GM19452 (cell line): Measurements from ENCODE around the gene SLC2A9.
"Not testable (repeated sequence)": the region's sequence is repeated elsewhere in the genome, so short reads cannot be mapped to it uniquely, and the experiment has no call there.

ENCODE experiments used
- ATAC-seq: cut with Tn5 transposase; IDR thresholded peaks from one replicate; pipeline ENCODE4 v1.9.1; 2021; ENCODE audit not compliant: unreplicated experiment

SLC2A9 gene

DNA sequence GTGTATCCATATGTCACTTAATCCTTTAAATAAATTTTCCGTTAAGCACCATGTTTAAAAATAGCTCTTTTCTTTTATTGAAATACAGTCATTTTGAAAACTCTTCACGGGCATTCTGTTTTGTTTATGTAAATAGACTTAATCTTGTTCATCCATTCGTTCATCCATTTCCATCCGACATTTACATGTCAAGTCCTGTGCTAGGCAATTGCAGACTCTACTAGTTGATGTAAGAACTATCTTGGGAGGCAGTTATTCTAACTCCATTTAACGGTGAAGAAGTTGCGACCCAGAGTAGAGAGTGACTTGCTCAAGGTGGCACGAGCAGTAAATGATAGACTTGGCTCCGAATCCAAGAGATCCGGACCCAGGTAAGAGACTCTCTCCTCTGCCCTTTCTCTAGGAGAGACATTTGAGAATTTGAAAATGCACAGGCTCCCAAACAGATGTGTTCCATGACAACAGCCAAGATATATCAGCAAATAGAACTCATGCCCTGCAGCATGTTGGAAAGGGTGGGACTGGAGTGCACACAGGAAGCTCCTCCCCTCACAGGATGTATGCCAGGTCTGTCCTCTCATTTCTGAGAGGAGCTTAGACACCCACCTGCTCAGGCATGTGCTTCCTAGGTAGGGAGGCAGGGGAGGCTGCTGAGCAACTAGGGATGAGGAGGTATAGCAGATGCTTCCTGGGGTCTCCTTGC, 175.4 kb downstream of the SLC2A9 start:
- ATAC-seq = no peak

DNA sequence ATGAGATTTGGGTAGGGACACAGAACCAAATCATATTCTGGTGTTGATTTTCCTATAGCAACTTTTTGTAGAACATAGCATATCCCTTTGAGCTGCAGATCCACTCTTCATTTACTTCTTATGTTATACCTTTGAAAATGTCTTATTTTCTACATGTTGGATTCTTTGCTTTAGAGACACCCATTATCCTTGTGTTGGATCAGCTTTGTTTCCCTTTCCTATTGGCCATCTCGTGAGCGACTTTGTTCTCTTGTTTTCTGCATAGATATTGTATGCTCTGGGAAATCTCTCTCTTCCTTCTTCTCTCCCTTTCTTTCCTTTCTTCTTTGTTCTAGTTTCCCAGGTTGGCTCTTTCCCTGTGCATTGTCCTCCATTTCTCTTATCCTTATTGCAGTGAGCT, 180.2 kb downstream of the SLC2A9 start:
- ATAC-seq = no peak

DNA sequence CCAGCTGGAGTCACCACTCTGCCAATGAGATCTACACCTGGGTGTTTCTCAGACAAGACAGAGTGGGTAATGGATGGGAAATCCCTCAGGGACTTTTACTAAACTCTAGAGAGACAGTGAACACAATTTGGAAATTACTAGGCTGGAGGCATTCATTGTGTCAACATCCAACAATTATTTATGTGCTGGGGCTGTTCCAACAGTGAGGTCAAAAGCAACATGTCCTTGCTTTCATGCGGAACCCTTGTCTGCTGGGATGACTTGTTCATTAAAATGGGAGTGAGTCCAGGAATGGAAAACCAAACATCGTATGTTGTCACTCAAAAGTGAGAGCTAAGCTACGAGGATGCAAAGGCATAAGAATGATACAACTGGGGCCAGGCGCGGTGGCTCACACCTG, 185.9 kb downstream of the SLC2A9 start:
- ATAC-seq = no peak

DNA sequence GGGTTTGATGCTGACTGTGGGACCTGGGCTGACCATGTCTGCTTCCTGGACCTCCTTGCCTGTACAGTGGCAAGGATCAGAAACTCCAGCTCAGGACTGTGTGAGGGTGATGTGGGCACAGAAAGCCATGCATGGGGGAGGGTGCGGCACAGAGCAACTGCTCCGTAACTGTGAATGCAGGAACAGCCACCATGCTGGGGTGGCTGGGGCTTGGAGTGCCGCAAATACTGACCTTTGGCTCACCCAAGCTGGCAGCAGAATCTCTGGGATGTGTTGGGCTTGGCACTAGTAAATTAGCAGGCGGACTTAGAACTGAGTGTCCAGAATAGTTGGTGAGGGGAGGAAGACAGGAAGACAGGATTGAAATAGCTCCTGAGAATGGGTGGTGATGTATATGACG, 187.9 kb downstream of the SLC2A9 start:
- no peak for ATAC-seq

DNA sequence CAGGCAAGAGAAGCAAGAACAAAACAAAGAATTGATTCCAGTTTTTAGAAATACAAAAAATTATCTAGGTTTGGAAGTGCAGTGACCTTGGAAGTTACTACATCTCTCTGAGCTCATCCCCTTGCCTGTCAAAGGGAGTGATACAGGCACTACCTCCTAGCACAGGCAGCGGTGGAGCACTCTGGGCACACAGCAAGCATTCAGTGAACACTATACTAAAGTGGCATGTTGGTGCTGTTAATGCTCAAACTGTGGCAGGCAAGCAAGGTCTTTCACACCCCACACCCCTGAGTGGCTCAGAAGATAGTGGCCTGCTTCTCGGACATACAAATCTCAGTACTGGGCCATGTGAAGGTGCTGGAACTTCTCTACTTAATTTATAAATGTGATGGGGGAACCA, 188.7 kb downstream of the SLC2A9 start:
- ATAC-seq = no peak

DNA sequence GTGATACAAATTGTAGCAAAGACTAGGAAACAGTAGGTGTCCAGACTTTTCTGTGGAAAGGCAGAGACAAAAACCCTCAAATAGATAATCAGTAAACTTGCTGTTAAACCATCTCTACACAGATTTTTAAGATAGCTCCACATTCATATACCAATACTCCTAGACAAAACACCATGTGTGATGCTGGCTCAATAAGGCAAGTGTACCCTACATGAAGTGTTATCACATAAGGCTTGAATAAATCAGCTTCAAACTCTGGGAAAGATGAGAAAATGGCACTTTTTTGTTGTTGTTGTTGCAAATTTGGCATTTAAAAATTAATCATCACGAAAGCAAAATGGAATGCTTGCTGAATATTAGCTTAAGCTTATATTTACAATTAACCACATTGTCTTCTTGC, 194.7 kb downstream of the SLC2A9 start:
- no peak for ATAC-seq

DNA sequence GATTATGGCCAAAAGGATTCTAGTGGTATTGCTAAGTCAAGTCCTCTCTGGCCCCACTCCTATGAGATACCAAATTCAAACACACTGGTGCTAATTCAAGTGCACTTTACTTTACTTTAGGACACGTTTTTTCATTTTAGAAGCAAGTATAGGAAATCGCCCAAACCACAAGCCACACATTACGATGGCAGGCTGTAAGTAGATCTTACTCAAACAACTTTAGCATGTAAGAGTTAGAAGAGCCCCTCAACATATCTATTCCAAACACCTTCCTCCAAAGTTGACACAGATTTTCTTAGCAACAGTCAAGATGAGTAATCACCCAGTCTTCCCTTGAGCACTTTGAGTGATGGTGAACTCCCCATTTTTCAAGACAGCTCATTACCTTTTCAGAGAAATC, 196.2 kb downstream of the SLC2A9 start:
- ATAC-seq = no peak

DNA sequence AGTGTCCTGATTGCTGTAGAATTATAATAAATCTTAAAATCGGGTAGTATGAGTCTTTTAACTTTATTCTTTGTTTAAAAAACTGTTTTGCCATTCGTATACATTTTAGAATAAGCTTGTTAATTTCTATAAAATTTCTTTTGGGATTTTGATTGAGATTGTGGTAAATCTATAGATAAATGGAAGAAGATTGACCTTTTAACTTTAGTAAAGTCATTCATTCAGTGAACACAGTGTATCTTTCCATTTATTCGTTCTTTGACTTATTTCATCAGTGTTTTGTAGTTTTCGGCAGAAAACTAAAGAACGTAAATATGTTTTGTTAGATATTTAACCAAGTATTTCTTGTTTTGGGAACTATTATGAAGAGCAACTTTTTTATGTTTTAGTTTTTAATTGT, 201.0 kb downstream of the SLC2A9 start:
- ATAC-seq = no peak

DNA sequence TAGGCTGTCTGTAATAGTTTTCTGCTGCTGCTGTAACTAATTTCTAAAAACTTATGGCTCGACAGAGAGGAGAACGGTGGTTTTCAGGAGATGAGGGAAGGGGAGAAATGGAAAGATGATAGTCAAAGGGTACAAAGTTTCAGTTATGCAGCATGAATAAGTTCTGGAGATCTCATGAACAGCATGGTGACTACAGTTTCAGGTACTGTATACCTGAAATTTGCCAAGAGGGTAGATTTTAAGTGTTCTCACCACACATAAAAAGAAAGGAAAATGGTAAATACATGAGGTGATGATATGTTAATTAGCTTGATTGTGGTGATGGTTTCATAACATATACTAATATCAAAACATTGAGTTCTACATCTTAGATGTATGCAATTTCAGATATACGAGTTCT, 205.0 kb downstream of the SLC2A9 start:
- no peak for ATAC-seq

DNA sequence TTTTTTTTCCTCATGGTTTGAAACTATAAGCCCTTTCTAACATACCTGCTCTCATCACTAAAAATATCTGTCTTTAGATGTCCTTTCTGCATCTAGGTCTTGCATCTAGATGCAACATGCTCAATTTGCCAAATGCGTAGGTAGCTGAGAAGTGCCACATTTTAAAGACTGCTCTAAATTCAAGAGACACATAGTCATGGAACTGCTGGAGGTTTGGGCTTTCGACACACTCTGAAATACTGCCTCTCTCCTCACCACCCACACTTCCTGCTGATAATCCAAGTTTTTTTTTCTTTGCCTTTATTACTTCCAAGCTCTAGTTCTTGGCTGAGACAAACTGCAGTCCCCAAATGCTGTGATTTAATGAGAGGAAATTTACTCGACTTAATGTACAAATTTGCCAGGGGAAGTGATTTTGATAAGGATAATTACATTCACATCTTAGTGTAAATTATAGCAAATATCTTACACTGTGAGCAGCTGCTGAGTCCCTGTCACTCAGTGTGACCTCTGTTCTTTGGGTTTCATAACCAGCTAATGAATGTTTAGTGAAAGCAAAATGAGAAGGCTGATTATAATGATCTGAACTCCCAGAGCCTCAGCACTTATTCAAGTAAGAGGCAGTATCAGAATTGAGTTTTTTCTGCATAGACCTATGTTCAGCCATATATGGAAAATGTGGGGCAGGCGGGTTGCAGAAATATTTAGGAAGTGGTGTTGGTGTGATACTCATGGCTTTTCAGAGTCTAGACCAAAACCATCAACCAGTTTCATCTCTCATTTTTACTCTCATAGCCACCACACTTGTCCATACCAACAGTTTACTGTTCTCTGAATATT, 208.6 kb downstream of the SLC2A9 start:
- ATAC-seq = peak; percentile 92

DNA sequence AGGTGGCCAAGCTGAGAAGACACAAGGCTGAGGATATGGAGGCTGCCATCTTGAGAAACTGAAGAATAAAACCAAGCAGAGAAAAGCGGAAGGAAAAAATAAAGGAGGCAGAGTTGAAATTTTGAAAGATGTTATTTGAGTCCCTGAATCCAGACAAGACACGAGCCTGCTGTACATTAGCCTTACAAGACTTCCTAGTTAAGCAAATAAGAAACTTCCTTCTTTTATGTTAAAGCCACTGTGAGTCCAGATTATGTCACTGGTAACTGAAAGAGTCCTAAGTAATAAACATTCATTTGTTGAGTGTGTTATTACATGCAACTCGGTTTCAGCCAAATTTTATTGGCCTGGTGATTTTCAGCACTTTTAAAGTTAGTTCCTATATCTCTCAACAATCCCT, 209.5 kb downstream of the SLC2A9 start:
- no peak for ATAC-seq

DNA sequence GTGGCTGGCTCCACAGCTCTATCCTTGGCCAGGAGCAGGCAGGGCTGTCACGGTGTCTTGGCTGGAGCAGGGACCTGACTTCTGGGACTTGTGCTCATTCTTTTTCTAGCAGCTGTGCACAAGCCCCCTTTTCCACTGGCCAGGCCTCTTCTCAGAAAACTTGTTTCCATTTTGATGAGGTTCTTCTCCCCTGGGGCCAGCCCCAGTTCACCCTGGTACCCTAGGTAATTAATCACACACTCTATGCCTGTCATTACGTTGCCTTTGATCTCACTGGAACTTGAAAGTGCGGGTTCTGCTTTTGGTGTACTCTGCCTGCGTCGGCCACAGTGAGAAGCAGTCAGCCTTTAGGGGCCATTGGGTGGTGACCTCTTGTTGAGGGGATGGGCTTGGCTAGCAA, 213.2 kb downstream of the SLC2A9 start:
- ATAC-seq = no peak

DNA sequence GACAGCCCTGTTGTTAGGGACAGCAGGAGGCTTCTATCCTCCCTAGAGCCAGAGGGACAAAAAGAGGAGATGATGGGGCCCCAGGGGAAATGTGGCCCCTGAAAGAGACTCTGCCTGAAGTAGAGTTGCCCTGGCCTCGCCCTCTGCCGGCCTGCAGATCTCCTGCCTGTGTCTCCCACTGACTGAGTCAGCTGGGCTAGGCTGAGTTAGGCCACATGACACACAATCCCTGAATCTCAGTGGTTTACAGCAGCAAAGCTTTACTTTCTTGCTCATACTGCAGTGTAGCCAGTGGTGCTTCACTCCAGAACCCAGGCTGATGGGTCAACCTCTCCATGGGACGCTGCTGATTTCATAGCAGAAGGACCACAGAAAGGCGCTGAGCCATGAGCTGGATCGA, 216.4 kb downstream of the SLC2A9 start:
- ATAC-seq = no peak

DNA sequence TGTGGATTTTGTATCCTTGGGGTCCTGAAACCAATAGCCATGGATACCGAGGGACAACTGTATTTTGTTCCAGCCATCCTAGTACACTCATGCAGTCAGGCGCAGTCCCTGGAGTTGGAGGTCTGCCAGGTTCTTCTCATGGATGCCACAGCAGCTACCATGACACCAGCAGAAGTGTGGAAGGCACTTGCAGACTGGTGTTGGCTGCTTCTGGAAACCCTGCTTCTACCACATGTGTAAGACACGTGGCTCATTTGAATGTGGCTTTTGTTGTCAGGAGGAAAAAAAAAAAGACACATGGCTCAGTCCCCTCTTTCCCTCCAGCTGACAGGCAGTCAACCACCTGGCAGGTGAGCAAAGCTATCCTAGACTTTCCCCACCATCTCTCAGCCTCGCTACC, 220.4 kb downstream of the SLC2A9 start:
- no peak for ATAC-seq

DNA sequence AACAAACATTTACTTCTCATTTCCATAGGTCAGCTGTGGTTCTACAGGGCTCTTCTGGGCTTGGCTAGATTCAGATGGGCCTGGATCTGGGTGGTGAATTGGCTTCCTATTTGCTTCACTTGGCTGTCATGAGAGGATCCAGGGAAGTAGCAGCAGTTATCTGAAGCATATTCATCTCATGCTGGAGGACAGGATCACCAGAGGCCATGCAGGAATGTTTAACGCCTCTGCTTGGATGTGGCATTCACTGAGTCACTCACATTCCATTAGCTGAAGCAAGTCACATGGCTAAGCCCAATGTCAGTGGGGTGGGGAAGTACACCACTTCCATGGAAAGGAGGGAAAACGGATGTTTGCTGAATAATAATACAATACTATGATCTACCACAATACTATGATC, 224.7 kb downstream of the SLC2A9 start:
- not testable (repeated sequence) for ATAC-seq

DNA sequence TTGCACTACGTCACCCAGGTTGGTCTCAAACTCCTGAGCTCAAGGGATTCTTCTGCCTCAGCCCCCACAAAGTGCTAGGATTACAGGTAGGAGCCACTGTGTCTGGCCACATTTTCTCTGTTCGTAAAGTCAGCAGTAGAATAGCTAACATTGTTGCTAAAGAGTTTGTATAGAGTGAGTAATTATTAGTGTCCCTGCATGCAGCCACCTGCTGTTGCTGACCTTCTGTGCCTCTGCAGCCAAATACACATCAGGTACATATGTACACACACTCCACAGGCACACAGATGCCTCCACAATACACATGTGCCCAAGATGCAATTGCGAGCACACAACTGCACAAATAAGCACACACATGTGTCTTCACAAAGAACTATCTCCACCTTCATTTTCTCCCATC, 228.9 kb downstream of the SLC2A9 start:
- no peak for ATAC-seq

DNA sequence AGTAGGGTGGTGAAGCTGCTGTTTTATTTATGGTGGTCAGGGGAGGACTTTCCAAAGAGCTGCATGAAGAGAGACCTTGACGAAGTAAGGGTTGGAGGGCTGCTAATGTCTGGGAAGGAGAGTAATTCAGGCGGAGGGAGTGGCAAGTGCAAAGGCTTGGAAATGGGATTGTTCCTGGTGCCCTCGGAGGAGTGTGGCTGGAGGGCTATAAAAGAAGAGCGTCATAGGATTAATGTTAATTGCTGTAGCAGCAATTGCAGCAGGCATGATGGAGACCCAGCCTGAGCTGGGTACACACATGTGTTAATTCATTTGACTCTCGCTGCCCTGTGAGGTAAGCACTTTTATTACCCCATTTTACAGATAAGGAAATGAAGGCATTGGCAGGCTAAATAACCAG, 235.4 kb downstream of the SLC2A9 start:
- not testable (repeated sequence) for ATAC-seq

DNA sequence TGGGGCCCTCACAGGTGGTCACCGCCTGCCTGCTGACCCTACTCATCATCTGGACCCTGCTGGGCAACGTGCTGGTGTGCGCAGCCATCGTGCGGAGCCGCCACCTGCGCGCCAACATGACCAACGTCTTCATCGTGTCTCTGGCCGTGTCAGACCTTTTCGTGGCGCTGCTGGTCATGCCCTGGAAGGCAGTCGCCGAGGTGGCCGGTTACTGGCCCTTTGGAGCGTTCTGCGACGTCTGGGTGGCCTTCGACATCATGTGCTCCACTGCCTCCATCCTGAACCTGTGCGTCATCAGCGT, 239.2 kb downstream of the SLC2A9 start:
- ATAC-seq = no peak

DNA sequence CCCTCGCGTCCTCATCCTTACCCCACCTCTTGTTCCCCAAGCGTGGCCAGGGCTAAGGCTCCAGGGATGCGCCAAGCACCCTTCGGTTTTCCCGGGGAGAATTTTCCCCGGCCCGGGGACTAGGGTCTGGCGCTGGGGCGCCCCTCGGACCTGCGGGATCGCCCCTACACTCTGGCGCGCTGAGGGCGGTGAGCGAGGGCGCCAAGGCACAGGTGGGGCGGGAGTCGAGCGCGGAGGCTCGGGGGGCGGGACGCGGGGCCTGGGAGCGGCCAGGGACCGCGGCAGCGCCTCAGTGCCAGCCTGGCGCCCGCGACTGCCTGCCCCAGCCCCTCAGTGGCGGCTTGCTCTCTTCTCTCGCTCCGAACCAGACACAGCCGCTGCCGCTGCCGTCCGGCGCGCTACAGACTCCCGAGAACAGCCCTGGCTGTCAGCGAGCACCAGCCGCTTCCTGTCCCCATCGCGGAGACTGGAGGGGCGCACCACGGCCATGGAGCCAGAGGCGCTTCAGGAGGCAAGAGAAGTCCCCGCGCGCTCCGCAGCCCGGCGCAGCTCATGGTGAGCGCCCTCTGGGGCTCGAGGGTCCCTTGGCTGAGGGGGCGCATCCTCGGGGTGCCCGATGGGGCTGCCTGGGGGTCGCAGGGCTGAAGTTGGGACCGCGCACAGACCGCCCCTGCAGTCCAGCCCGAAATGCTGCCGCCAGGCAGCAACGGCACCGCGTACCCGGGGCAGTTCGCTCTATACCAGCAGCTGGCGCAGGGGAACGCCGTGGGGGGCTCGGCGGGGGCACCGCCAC, 239.8 kb downstream of the SLC2A9 start, which contains the start of gene DRD5:
Gene DRD5 (plus strand): TSS at position 292 of the 793 bp plus-strand sequence. CDS start 396 bp downstream, at position 688.
- ATAC-seq = no peak
